K562 (cell line): ENCODE measurements around the gene ASPRV1. TPM values are rescaled to one million over a fixed set of nuclear protein-coding genes. Genes with fewer than 3 reads are reported as not detected.

Source experiments
- ATAC-seq: fragments of 200-7000 bp; cut with Tn5 transposase; 3 replicates; pipeline ENCODE4 v1.9.1; 2020; ENCODE audit warnings: moderate library complexity
- BruUV-seq: library from RNA; stranded (reverse); fragments of 400-500 nt; replicated peaks from 2 replicates; lab custom pipeline; 2021; lab: Mats Ljungman, UMichigan
- CTCF ChIA-PET: fragments of 300-600 bp; formaldehyde crosslinking; extraction: SDS; loops from one replicate; lab custom pipeline; 2021; ENCODE audit warnings: low intra/inter-chr PET ratio; lab: Yijun Ruan, JAX
- POLR2A ChIA-PET: fragments of 300-600, 350-650 bp; sonication (Branson Sonifier 250); formaldehyde crosslinking; extraction: SDS; loops from one replicate; lab custom pipeline; 2021; ENCODE audit warnings: antibody characterized with exemption, inconsistent platforms; lab: Yijun Ruan, JAX
- DNase-seq, 4 experiments: peaks; one replicate each; pipeline versions ENCODE4 v3.0.0 to v3.0.0-alpha.2; 2011 to 2018; ENCODE audit warnings: low spot score in 3 of 4, mixed read lengths in 3 of 4; ENCODE audit errors: extremely low read depth in 1 of 4
- FAIRE-seq: peaks from 2 replicates; lab custom pipeline; 2011; peaks lifted over from hg19 to GRCh38; lab: Jason Lieb, UNC
- H2AFZ ChIP-seq: 2 replicates; pipeline ENCODE4 v1.6.0; 2011; ENCODE audit warnings: low read depth, low read length, control low read depth, inconsistent platforms
- H3K27ac ChIP-seq: fragments of 200-600 bp; 3 replicates; pipeline ENCODE4 v1.8.0; 2011; ENCODE audit warnings: low read depth, mild to moderate bottlenecking, control low read depth, inconsistent platforms, low read length, moderate library complexity, mixed read lengths; ENCODE audit errors: extremely low read depth
- H3K27me3 ChIP-seq, 2 experiments: fragments of 300-600 bp in 1 of 2; 2 replicates in 1 of 2; 3 replicates in 1 of 2; pipeline versions ENCODE4 v1.6.0 to v1.8.0; 2011; ENCODE audit warnings: inconsistent platforms in 2 of 2, low read length in 2 of 2, mild to moderate bottlenecking in 1 of 2, mixed read lengths in 1 of 2, moderate library complexity in 1 of 2; ENCODE audit not compliant: control insufficient read depth in 2 of 2, insufficient read depth in 2 of 2
- H3K36me3 ChIP-seq: fragments of 300-600 bp; 3 replicates; pipeline ENCODE4 v1.8.0; 2011; ENCODE audit warnings: mild to moderate bottlenecking, low read length, inconsistent platforms; ENCODE audit not compliant: control insufficient read depth, insufficient read depth
- H3K4me1 ChIP-seq, 2 experiments: fragments of 200-600 bp in 1 of 2; replicated peaks in 1 of 2; 2 replicates in 1 of 2; 3 replicates in 1 of 2; pipeline versions ENCODE4 v1.5.1 to v1.8.0; 2011; ENCODE audit warnings: inconsistent platforms in 2 of 2, low read length in 2 of 2, mild to moderate bottlenecking in 1 of 2, mixed read lengths in 1 of 2, moderate library complexity in 1 of 2; ENCODE audit not compliant: control insufficient read depth in 2 of 2, insufficient read depth in 2 of 2
- H3K4me2 ChIP-seq: 2 replicates; pipeline ENCODE4 v1.6.1; 2011; ENCODE audit warnings: low read length, control low read depth, inconsistent platforms, mixed read lengths; ENCODE audit not compliant: insufficient read depth
- H3K4me3 ChIP-seq: fragments of 200-600 bp; sonication (generic), shearing (Covaris generic); 2 replicates; pipeline ENCODE4 v1.5.1; 2016; ENCODE audit warnings: control low read depth, inconsistent platforms
- H3K79me2 ChIP-seq: fragments of 200-600 bp; 3 replicates; pipeline ENCODE4 v1.8.0; 2011; ENCODE audit warnings: low read length, inconsistent platforms; ENCODE audit not compliant: control insufficient read depth, insufficient read depth
- H3K9ac ChIP-seq, 2 experiments: 2 replicates each; pipeline versions ENCODE4 v1.6.0 to v1.6.1; 2011; ENCODE audit warnings: low read depth in 2 of 2, low read length in 2 of 2, control low read depth in 1 of 2, inconsistent platforms in 1 of 2, mild to moderate bottlenecking in 1 of 2, mixed read lengths in 1 of 2; ENCODE audit not compliant: insufficient read depth in 1 of 2
- H3K9me1 ChIP-seq: one replicate; pipeline ENCODE4 v1.6.0; 2011; ENCODE audit warnings: inconsistent platforms, mild to moderate bottlenecking, low read length, moderate library complexity; ENCODE audit not compliant: control insufficient read depth, insufficient read depth
- H3K9me3 ChIP-seq: replicated peaks from 2 replicates; pipeline ENCODE4 v1.5.1; 2011; ENCODE audit warnings: low read depth, low read length, inconsistent platforms; ENCODE audit not compliant: control insufficient read depth, insufficient read depth
- H4K20me1 ChIP-seq: replicated peaks from 2 replicates; pipeline ENCODE4 v1.6.1; 2011; ENCODE audit warnings: low read length, inconsistent platforms, mixed read lengths; ENCODE audit not compliant: control insufficient read depth, insufficient read depth
- WGBS: fragments of 100-300 bp; shearing (Covaris generic); methylation state at CpG from one replicate; pipeline ENCODE4 v1.1.6; 2016; ENCODE audit warnings: low coverage, mixed read lengths; ENCODE audit not compliant: insufficient coverage; ENCODE audit errors: missing lambda C conversion rate; 5-methylcytosine and 5-hydroxymethylcytosine counted together
- in situ Hi-C: fragments of 300-500 bp; cut with MboI; formaldehyde crosslinking; loops from 4 replicates; pipeline ENCODE4 v1.15.0; 2018; ENCODE audit warnings: inconsistent platforms, mixed read lengths
- intact Hi-C: fragments of 100-400 bp; cut with micrococcal nuclease; formaldehyde crosslinking; loops from 2 replicates; pipeline ENCODE4 v1.14.2; 2022
- polyA plus RNA-seq, 8 experiments: library from polyadenylated mRNA; depleted of rRNA in 4 of 8; stranded (reverse) in 5 of 8; unstranded in 3 of 8; fragments of >200 nt; fragmentation: Nextera tagmentation in 2 of 8; fragmentation: Illumina TruSeq in 1 of 8; extraction: Ambion mirVana in 2 of 8; extraction: Trizol in 1 of 8; gene quantifications; 2 replicates each; pipeline versions ENCODE4 v1.2.1 to v1.2.3, GENCODE V29; 2011 to 2014; ENCODE audit warnings: inconsistent platforms in 1 of 8, missing spikeins in 1 of 8
- total RNA-seq, 7 experiments: library from RNA; depleted of rRNA in 6 of 7; stranded (reverse); fragments of >200 nt in 6 of 7; fragmentation: Illumina TruSeq in 2 of 7; extraction: Trizol in 2 of 7; gene quantifications; 2 replicates each; pipeline versions ENCODE4 v1.2.1 to v1.2.3, GENCODE V29; 2011 to 2021; ENCODE audit warnings: low replicate concordance in 1 of 7
- TF ChIP-seq, protein P1 (sequence below): sonication (generic); formaldehyde crosslinking; IDR thresholded peaks from 2 replicates; pipeline ENCODE4 v1.5.0; 2020; ENCODE audit warnings: missing genetic modification reagents
- TF ChIP-seq, protein P2 (sequence below): fragments of 450-650 bp; IDR thresholded peaks from 2 replicates; pipeline ENCODE4 v1.6.1; 2016; ENCODE audit warnings: mild to moderate bottlenecking, moderate library complexity

Gene ASPRV1
- total and polyA plus RNA-seq, 9 of the 15 experiments (the other 6 are each of a cell fraction or from before 2014, with no cell fraction given): 0.17 to 0.72 (median 0.47) TPM; not detected in 1

DNA sequence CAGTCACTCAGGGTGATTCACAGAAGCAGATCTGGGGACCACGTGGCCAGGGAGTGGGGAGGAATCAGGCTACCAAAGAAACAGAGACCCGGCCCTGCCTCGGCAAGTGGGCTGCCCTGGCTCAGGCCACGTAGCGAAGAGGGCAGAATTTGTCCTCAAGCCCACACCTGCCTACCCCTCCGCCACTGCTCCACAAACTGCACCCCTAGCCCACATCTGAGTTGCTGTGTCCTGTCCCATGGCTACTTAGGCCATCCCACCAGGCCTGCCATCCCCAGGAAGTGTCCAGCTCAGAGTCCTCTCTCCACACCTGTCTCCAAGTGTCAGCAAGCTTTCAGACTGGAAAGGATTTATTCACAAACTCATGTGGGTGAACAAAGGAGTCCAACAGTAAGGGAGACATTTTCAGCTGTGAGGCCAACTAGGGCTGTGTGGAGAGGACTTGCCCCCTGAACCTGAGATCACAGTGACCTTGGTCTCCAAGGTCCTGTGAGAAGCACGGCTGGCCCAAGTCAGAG lies 31.7 kb upstream of the ASPRV1 start:
- Histone ChIP-seq H3K4me2 (no peak overlapping the region), H3K9me1 (no peaks in the 10 kb centered on the region), H3K27ac (no peak overlapping the region), H3K4me3 (no peak overlapping the region), H4K20me1 (no peaks in the 10 kb centered on the region), H3K79me2 (no peaks in the 10 kb centered on the region), H2AFZ (peak overlapping the region; percentile 54), H3K36me3 (no peaks in the 10 kb centered on the region), H3K9me3 (no peaks in the 10 kb centered on the region), H3K27me3 (no peaks in the 10 kb centered on the region), H3K4me1 (peaks cover 15 to 23% of the 10 kb centered on the region in 2 experiments; a peak in 4 of 5 replicates), H3K9ac (peak overlapping the region in 1 of 2 experiments; percentile 53; a peak in 2 of 4 replicates)
- intact Hi-C loops: no loop called here
- TF ChIP-seq, protein P1, sequence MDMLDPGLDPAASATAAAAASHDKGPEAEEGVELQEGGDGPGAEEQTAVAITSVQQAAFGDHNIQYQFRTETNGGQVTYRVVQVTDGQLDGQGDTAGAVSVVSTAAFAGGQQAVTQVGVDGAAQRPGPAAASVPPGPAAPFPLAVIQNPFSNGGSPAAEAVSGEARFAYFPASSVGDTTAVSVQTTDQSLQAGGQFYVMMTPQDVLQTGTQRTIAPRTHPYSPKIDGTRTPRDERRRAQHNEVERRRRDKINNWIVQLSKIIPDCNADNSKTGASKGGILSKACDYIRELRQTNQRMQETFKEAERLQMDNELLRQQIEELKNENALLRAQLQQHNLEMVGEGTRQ: peak; percentile 43; the same call in 1 of the 2 replicates
- TF ChIP-seq, protein P2, sequence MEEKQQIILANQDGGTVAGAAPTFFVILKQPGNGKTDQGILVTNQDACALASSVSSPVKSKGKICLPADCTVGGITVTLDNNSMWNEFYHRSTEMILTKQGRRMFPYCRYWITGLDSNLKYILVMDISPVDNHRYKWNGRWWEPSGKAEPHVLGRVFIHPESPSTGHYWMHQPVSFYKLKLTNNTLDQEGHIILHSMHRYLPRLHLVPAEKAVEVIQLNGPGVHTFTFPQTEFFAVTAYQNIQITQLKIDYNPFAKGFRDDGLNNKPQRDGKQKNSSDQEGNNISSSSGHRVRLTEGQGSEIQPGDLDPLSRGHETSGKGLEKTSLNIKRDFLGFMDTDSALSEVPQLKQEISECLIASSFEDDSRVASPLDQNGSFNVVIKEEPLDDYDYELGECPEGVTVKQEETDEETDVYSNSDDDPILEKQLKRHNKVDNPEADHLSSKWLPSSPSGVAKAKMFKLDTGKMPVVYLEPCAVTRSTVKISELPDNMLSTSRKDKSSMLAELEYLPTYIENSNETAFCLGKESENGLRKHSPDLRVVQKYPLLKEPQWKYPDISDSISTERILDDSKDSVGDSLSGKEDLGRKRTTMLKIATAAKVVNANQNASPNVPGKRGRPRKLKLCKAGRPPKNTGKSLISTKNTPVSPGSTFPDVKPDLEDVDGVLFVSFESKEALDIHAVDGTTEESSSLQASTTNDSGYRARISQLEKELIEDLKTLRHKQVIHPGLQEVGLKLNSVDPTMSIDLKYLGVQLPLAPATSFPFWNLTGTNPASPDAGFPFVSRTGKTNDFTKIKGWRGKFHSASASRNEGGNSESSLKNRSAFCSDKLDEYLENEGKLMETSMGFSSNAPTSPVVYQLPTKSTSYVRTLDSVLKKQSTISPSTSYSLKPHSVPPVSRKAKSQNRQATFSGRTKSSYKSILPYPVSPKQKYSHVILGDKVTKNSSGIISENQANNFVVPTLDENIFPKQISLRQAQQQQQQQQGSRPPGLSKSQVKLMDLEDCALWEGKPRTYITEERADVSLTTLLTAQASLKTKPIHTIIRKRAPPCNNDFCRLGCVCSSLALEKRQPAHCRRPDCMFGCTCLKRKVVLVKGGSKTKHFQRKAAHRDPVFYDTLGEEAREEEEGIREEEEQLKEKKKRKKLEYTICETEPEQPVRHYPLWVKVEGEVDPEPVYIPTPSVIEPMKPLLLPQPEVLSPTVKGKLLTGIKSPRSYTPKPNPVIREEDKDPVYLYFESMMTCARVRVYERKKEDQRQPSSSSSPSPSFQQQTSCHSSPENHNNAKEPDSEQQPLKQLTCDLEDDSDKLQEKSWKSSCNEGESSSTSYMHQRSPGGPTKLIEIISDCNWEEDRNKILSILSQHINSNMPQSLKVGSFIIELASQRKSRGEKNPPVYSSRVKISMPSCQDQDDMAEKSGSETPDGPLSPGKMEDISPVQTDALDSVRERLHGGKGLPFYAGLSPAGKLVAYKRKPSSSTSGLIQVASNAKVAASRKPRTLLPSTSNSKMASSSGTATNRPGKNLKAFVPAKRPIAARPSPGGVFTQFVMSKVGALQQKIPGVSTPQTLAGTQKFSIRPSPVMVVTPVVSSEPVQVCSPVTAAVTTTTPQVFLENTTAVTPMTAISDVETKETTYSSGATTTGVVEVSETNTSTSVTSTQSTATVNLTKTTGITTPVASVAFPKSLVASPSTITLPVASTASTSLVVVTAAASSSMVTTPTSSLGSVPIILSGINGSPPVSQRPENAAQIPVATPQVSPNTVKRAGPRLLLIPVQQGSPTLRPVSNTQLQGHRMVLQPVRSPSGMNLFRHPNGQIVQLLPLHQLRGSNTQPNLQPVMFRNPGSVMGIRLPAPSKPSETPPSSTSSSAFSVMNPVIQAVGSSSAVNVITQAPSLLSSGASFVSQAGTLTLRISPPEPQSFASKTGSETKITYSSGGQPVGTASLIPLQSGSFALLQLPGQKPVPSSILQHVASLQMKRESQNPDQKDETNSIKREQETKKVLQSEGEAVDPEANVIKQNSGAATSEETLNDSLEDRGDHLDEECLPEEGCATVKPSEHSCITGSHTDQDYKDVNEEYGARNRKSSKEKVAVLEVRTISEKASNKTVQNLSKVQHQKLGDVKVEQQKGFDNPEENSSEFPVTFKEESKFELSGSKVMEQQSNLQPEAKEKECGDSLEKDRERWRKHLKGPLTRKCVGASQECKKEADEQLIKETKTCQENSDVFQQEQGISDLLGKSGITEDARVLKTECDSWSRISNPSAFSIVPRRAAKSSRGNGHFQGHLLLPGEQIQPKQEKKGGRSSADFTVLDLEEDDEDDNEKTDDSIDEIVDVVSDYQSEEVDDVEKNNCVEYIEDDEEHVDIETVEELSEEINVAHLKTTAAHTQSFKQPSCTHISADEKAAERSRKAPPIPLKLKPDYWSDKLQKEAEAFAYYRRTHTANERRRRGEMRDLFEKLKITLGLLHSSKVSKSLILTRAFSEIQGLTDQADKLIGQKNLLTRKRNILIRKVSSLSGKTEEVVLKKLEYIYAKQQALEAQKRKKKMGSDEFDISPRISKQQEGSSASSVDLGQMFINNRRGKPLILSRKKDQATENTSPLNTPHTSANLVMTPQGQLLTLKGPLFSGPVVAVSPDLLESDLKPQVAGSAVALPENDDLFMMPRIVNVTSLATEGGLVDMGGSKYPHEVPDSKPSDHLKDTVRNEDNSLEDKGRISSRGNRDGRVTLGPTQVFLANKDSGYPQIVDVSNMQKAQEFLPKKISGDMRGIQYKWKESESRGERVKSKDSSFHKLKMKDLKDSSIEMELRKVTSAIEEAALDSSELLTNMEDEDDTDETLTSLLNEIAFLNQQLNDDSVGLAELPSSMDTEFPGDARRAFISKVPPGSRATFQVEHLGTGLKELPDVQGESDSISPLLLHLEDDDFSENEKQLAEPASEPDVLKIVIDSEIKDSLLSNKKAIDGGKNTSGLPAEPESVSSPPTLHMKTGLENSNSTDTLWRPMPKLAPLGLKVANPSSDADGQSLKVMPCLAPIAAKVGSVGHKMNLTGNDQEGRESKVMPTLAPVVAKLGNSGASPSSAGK: no peak
- CTCF ChIA-PET: no interaction called here
- ATAC-seq: no peak
- 65% methylated on average over 7 of the region's 7 CpGs for WGBS
- in situ Hi-C loops: no loop called here
- FAIRE-seq: no peak
- DNase-seq: peak in 1 of 4 experiments; percentile 34
- BruUV-seq: no TSS peak
- POLR2A ChIA-PET: interaction anchor here (1.1 kb wide), 1 partner anchor 13 kb away, joined by 3 read pairs; no protein-coding TSS in a partner anchor
